Upper lobe of left lung (tissue), 4 donors: ENCODE measurements around the gene EVI5L.

Experiments
- CTCF ChIP-seq, 6 experiments: fragments of 450-650 bp in 4 of 6; fragments of 200-600 bp in 2 of 6; sonication (generic) in 2 of 6; IDR thresholded peaks; one replicate each; pipeline ENCODE4 v1.5.1; 2016 to 2019; ENCODE audit warnings: antibody characterized with exemption in 6 of 6
- POLR2A ChIP-seq, 4 donors: fragments of 450-650 bp; IDR thresholded peaks; one replicate each; pipeline ENCODE4 v1.5.1; 2016 to 2017; ENCODE audit warnings: antibody characterized with exemption in 4 of 4, mild to moderate bottlenecking in 2 of 4
- POLR2AphosphoS5 ChIP-seq, 2 donors: sonication (generic); formaldehyde crosslinking; IDR thresholded peaks; one replicate each; pipeline ENCODE4 v1.5.1; 2017; ENCODE audit warnings: antibody characterized with exemption in 2 of 2

- TF ChIP-seq CTCF (IDR thresholded peaks at IDR 0.05) (no peak), POLR2A (IDR thresholded peaks at IDR 0.05) (no peak), POLR2AphosphoS5 (IDR thresholded peaks at IDR 0.05) (no peak)
Observed at GRCh38 chr19:7817801-7818200, 12.2 kb upstream of the EVI5L start.
